ENCODE measurements around the gene TSHB.

The TSHB gene

DNA sequence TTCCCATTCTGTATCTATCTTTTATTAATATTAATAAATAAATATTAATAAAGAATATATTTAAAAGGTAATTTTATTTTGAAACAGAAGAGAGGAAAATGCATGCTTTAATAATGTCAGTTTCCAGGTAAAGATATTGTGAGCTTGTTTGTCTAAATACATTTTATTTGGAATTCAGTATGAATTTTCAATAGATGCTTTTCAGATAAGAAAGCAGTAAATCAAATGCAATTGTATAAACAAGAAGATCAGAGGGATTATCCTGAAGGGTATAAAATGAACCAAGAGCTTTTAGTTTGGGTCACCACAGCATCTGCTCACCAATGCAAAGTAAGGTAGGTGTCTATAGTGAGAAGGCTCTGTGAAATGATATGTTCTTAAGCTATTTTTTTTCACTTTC is at the start of gene TSHB:
TSS of gene TSHB (plus strand) at position 301 of the 400 bp plus-strand sequence. CDS start 3,537 bp downstream, outside the sequence.
- no peaks in the 10 kb centered on the region for H3K36me3 ChIP-seq (ENCODE audit: low read depth)
- no peaks in the 10 kb centered on the region for H3K9me3 ChIP-seq (ENCODE audit: severe bottlenecking)
- DNase-seq (ENCODE audit: low spot score) (no peak), ATAC-seq (ENCODE audit: low read depth) (no peak)
- H3K4me1 ChIP-seq (ENCODE audit: insufficient read depth, poor library complexity, severe bottlenecking): no peaks in the 10 kb centered on the region
- no peak within 1 kb of the TSS for H3K27ac ChIP-seq (ENCODE audit: poor library complexity, severe bottlenecking)
- TF ChIP-seq, protein P1, sequence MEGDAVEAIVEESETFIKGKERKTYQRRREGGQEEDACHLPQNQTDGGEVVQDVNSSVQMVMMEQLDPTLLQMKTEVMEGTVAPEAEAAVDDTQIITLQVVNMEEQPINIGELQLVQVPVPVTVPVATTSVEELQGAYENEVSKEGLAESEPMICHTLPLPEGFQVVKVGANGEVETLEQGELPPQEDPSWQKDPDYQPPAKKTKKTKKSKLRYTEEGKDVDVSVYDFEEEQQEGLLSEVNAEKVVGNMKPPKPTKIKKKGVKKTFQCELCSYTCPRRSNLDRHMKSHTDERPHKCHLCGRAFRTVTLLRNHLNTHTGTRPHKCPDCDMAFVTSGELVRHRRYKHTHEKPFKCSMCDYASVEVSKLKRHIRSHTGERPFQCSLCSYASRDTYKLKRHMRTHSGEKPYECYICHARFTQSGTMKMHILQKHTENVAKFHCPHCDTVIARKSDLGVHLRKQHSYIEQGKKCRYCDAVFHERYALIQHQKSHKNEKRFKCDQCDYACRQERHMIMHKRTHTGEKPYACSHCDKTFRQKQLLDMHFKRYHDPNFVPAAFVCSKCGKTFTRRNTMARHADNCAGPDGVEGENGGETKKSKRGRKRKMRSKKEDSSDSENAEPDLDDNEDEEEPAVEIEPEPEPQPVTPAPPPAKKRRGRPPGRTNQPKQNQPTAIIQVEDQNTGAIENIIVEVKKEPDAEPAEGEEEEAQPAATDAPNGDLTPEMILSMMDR (IDR thresholded peaks at IDR 0.05; ENCODE audit: poor library complexity, severe bottlenecking): no peak
- H3K4me3 ChIP-seq (ENCODE audit: severe bottlenecking): no peak within 1 kb of the TSS
- H3K27me3 ChIP-seq (ENCODE audit: insufficient read depth, poor library complexity, severe bottlenecking): no peaks in the 10 kb centered on the region

DNA sequence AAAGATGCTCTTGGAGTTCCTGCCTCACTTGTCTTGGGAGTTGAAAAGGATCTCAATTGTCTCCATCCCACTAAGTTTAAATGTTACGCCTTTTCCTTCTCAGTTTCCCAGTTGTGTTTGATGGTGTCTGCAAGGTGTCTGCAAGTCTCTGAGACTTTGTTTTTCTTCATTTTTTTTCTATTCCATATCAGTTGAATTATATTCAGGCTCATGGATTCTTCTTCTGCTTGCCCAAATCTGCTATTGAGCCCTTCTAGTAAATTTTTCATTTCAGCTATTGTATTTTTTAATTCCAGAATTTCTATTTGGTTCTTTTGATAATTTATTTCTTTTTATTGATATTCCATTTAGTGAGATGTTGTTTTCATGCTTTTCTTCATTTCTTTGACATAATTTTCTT is 47.4 kb upstream of the TSHB start:
- peaks cover 3% of the 10 kb centered on the region for H3K27me3 ChIP-seq (ENCODE audit: insufficient read depth, poor library complexity, severe bottlenecking)
- no peak overlapping the region for H3K27ac ChIP-seq (ENCODE audit: poor library complexity, severe bottlenecking)
- ATAC-seq (ENCODE audit: low read depth) (no peak), DNase-seq (ENCODE audit: low spot score) (no peak)
- TF ChIP-seq, protein P1 (IDR thresholded peaks at IDR 0.05; ENCODE audit: poor library complexity, severe bottlenecking): no peak
- no peak overlapping the region for H3K4me3 ChIP-seq (ENCODE audit: severe bottlenecking)
- H3K9me3 ChIP-seq (ENCODE audit: severe bottlenecking): no peaks in the 10 kb centered on the region
- H3K36me3 ChIP-seq (ENCODE audit: low read depth): no peaks in the 10 kb centered on the region
- H3K4me1 ChIP-seq (ENCODE audit: insufficient read depth, poor library complexity, severe bottlenecking): peaks cover 4% of the 10 kb centered on the region

DNA sequence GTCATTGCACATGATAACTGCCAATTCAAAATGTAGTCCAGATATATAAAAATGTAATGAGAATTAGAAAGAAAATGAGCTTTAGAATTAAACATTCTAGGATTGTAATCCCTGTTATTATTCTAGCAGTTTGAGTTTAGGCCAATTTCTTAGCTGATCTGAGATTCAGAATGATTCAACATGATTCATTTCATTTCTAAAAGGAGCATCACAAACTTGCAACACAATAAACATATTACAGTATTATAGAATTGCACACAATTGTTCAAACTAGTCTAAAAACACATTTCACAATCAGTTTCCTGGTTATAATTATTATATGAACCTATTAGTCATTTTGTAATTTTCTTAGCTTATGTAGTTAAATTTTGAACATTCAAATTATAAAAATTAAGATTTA is 43.3 kb upstream of the TSHB start:
- ATAC-seq (ENCODE audit: low read depth): peak; percentile 40; the same call in 1 of the 3 replicates
- no peak for DNase-seq (ENCODE audit: low spot score)
- Histone ChIP-seq H3K27ac (ENCODE audit: poor library complexity, severe bottlenecking) (peak overlapping the region; percentile 24), H3K4me3 (ENCODE audit: severe bottlenecking) (no peak overlapping the region), H3K9me3 (ENCODE audit: severe bottlenecking) (no peaks in the 10 kb centered on the region), H3K36me3 (ENCODE audit: low read depth) (no peaks in the 10 kb centered on the region), H3K4me1 (ENCODE audit: insufficient read depth, poor library complexity, severe bottlenecking) (peaks cover 4% of the 10 kb centered on the region), H3K27me3 (ENCODE audit: insufficient read depth, poor library complexity, severe bottlenecking) (no peaks in the 10 kb centered on the region)
- TF ChIP-seq, protein P1 (IDR thresholded peaks at IDR 0.05; ENCODE audit: poor library complexity, severe bottlenecking): no peak

DNA sequence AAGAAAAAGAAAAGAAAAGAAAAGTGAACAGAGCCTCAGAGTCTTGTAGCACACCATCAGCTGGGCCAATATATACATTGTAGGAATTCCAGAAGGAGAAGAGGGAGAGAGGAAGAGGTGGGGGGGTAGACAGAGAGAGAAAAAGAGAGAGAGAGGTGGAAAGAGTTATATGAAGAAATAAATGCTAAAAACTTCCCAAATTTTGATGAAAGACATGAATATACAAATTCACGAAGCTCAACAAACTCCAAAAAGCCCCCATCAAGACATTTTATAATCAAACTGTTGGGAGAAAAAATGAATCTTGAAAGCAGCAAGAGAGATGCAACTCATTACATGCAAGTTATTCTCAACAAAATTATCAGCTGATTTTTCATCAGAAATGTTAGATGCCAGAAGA is 41.5 kb upstream of the TSHB start:
- ATAC-seq (ENCODE audit: low read depth): no peak
- Histone ChIP-seq H3K9me3 (ENCODE audit: severe bottlenecking) (no peaks in the 10 kb centered on the region), H3K27me3 (ENCODE audit: insufficient read depth, poor library complexity, severe bottlenecking) (no peaks in the 10 kb centered on the region)

More for the DNA sequence above, 41.5 kb upstream of the TSHB start:
- no peak for DNase-seq (ENCODE audit: low spot score)
- Histone ChIP-seq H3K4me3 (ENCODE audit: severe bottlenecking) (no peak overlapping the region), H3K27ac (ENCODE audit: poor library complexity, severe bottlenecking) (no peak overlapping the region), H3K4me1 (ENCODE audit: insufficient read depth, poor library complexity, severe bottlenecking) (peaks cover 4% of the 10 kb centered on the region), H3K36me3 (ENCODE audit: low read depth) (no peaks in the 10 kb centered on the region)
- TF ChIP-seq, protein P1 (IDR thresholded peaks at IDR 0.05; ENCODE audit: poor library complexity, severe bottlenecking): no peak
